ENCODE results near the gene IL1RAPL1.

DNA sequence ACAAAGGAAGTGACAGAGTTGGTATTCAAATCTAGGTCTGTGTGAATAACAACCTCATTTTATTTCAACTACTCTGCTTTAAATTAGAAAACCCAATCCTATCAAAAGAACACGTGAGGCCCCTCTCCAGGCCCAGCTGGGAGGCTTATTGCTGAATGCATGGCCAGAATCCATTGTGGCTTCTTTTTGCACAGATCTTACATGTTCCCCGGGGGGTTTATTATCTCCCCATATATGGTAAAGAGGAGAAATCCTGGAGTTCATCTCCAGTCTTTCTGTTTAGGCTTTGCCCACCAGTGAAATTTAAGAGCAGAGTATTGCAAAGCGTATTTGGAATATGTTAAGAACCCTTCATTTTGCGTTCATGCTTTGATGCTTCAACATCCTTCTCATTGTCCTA, 655.6 kb downstream of the IL1RAPL1 start:
- TF ChIP-seq CTCF (IDR thresholded peaks at IDR 0.05 in 2 of 3, conservative IDR thresholded peaks at IDR 0.05 in 1 of 3; ENCODE audit: insufficient read depth in 2 of 3, low read depth in 1 of 3, low read length in 3 of 3) (no peak), EZH2 (IDR thresholded peaks at IDR 0.05; ENCODE audit: borderline replicate concordance, low read depth, low read length) (no peak), HDAC2 (IDR thresholded peaks at IDR 0.05) (no peak), NFE2L1 (tag; IDR thresholded peaks at IDR 0.05; ENCODE audit: borderline replicate concordance, low read depth) (no peak), NCOA1 (IDR thresholded peaks at IDR 0.05; ENCODE audit: low read depth) (no peak), NR2C1 (IDR thresholded peaks at IDR 0.05) (no peak), NR2C1 (tag; IDR thresholded peaks at IDR 0.05) (no peak), ZNF175 (CRISPR knock-in tag; IDR thresholded peaks at IDR 0.05; ENCODE audit: low read depth) (no peak), REST (IDR thresholded peaks at IDR 0.05; ENCODE audit: borderline replicate concordance) (no peak), REST (CRISPR knock-in tag; IDR thresholded peaks at IDR 0.05; ENCODE audit: low read depth) (no peak), ZFP1 (CRISPR knock-in tag; IDR thresholded peaks at IDR 0.05) (no peak), ZNF384 (IDR thresholded peaks at IDR 0.05; ENCODE audit: low read depth, low read length) (no peak)
- TF ChIP-seq, protein P1, sequence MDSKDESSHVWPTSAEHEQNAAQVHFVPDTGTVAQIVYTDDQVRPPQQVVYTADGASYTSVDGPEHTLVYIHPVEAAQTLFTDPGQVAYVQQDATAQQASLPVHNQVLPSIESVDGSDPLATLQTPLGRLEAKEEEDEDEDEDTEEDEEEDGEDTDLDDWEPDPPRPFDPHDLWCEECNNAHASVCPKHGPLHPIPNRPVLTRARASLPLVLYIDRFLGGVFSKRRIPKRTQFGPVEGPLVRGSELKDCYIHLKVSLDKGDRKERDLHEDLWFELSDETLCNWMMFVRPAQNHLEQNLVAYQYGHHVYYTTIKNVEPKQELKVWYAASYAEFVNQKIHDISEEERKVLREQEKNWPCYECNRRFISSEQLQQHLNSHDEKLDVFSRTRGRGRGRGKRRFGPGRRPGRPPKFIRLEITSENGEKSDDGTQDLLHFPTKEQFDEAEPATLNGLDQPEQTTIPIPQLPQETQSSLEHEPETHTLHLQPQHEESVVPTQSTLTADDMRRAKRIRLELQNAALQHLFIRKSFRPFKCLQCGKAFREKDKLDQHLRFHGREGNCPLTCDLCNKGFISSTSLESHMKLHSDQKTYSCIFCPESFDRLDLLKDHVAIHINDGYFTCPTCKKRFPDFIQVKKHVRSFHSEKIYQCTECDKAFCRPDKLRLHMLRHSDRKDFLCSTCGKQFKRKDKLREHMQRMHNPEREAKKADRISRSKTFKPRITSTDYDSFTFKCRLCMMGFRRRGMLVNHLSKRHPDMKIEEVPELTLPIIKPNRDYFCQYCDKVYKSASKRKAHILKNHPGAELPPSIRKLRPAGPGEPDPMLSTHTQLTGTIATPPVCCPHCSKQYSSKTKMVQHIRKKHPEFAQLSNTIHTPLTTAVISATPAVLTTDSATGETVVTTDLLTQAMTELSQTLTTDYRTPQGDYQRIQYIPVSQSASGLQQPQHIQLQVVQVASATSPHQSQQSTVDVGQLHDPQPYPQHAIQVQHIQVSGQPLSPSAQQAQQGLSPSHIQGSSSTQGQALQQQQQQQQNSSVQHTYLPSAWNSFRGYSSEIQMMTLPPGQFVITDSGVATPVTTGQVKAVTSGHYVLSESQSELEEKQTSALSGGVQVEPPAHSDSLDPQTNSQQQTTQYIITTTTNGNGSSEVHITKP (IDR thresholded peaks at IDR 0.05; ENCODE audit: partially characterized antibody) = no peak
- TF ChIP-seq, protein P2, sequence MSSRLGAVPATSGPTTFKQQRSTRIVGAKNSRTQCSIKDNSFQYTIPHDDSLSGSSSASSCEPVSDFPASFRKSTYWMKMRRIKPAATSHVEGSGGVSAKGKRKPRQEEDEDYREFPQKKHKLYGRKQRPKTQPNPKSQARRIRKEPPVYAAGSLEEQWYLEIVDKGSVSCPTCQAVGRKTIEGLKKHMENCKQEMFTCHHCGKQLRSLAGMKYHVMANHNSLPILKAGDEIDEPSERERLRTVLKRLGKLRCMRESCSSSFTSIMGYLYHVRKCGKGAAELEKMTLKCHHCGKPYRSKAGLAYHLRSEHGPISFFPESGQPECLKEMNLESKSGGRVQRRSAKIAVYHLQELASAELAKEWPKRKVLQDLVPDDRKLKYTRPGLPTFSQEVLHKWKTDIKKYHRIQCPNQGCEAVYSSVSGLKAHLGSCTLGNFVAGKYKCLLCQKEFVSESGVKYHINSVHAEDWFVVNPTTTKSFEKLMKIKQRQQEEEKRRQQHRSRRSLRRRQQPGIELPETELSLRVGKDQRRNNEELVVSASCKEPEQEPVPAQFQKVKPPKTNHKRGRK (tag; IDR thresholded peaks at IDR 0.05) = no peak

Measured in K562 (cell line).